BJ (cell line): Measurements from ENCODE around the gene GOSR1. TPM values are rescaled to one million over a fixed set of nuclear protein-coding genes. Genes with fewer than 3 reads are reported as not detected.
"Not testable (repeated sequence)": the region's sequence is repeated elsewhere in the genome, so short reads cannot be mapped to it uniquely, and the experiment has no call there.

Experiments used
- CTCF ChIA-PET: fragments of 350-600 bp; formaldehyde crosslinking; extraction: SDS; loops from one replicate; lab custom pipeline; 2021; ENCODE audit warnings: antibody characterized with exemption, inconsistent platforms; lab: Yijun Ruan, JAX
- POLR2A ChIA-PET: fragments of 300-600 bp; sonication (Branson Sonifier 250); formaldehyde crosslinking; extraction: SDS; loops from one replicate; lab custom pipeline; 2021; ENCODE audit warnings: antibody characterized with exemption; lab: Charles Lee
- DNase-seq: peaks from one replicate; pipeline ENCODE4 v3.0.0-alpha.2; 2011; ENCODE audit warnings: low read depth
- H3K27me3 ChIP-seq: 2 replicates; pipeline ENCODE4 v1.6.0; 2011; ENCODE audit warnings: low read length; ENCODE audit not compliant: control insufficient read depth, insufficient read depth
- H3K36me3 ChIP-seq: 2 replicates; pipeline ENCODE4 v1.5.1; 2011; ENCODE audit warnings: low read length; ENCODE audit not compliant: control insufficient read depth, insufficient read depth
- H3K4me3 ChIP-seq: 2 replicates; pipeline ENCODE4 v1.5.1; 2011; ENCODE audit warnings: low read depth, mild to moderate bottlenecking, control low read depth, low read length
- polyA plus RNA-seq: library from polyadenylated mRNA; depleted of rRNA; stranded (reverse); fragments of >200 nt; gene quantifications from 2 replicates; pipeline ENCODE4 v1.2.3, GENCODE V29; 2011
- TF ChIP-seq, protein P1 (sequence below): IDR thresholded peaks from 2 replicates; pipeline ENCODE4 v1.5.1; 2011; ENCODE audit warnings: low read depth, mild to moderate bottlenecking, control low read depth, inconsistent platforms, low read length, moderate library complexity; ENCODE audit not compliant: insufficient read depth

Gene GOSR1
- polyA plus RNA-seq, 1 experiment: 12.5 TPM

DNA sequence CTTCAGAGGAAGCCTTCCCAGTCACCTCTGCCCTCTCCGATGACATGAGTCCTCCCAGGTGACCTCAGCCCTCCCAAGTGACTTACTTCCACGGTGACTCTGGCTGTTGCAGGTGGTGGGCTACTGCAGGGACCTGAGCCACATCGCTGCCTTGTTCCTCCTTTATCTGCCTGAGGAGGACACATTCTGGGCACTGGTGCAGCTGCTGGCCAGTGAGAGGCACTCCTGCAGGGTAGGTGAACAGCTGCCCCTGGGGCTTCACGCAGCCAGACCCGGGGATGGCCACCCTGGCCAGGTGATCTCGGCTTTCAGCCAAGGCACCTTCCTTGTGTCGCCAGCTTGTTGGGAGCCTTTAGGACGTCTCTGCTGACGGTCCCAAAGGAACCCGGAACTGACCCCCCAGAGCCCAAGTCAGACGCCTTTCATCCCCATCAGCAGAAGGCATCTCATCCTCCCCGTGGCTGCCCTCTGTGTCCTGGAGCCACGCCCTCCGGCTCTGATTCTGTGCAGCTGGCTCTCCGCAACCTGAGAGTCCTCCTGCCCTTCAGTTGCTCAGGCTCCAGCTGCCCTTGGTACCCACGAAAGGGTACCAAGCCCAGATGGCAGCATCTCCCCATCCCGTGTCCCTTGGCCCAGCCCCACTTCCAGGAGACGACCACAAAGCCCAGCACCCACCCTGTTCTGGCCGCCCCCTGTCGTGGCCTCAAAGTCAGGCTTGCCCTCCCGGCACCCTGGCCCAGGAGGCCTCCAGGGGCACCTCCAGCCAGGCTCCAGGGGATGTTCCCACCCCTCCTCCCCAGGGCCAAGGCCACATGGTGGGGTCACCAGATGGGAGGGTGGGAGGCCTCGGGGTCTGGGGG, 81.7 kb downstream of the GOSR1 start:
- no peak for DNase-seq
- TF ChIP-seq, protein P1, sequence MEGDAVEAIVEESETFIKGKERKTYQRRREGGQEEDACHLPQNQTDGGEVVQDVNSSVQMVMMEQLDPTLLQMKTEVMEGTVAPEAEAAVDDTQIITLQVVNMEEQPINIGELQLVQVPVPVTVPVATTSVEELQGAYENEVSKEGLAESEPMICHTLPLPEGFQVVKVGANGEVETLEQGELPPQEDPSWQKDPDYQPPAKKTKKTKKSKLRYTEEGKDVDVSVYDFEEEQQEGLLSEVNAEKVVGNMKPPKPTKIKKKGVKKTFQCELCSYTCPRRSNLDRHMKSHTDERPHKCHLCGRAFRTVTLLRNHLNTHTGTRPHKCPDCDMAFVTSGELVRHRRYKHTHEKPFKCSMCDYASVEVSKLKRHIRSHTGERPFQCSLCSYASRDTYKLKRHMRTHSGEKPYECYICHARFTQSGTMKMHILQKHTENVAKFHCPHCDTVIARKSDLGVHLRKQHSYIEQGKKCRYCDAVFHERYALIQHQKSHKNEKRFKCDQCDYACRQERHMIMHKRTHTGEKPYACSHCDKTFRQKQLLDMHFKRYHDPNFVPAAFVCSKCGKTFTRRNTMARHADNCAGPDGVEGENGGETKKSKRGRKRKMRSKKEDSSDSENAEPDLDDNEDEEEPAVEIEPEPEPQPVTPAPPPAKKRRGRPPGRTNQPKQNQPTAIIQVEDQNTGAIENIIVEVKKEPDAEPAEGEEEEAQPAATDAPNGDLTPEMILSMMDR: no peak
- Histone ChIP-seq H3K27me3 (peaks cover 2% of the 10 kb centered on the region; the same call in 1 of the 2 replicates), H3K36me3 (no peaks in the 10 kb centered on the region), H3K4me3 (no peak overlapping the region)
- CTCF ChIA-PET: no interaction called here
- POLR2A ChIA-PET: no interaction called here

DNA sequence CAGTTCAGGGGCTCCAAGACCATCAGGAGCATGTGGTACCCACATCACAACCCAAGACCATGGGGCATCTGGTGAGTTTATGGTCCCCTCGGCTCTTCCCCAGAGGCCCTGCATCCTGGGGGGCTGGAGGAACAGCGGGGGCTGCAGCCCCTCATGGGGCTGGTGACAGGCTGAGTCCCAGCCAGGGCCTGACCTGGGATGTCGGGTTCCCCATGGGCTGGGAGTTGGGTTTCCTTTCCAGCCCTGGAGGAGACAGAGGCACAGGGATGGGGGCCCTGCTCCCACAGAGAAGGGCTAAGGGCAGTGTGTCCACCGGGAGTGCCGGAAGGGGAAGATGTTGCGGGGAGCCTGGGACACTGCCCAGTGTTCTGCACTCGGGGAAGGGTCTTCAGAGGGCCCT, 82.4 kb downstream of the GOSR1 start:
- ChIA-PET CTCF (no interaction called here), POLR2A (no interaction called here)
- H3K36me3 ChIP-seq: no peaks in the 10 kb centered on the region
- H3K27me3 ChIP-seq: peaks cover 2% of the 10 kb centered on the region
- DNase-seq: no peak
- TF ChIP-seq, protein P1: no peak
- H3K4me3 ChIP-seq: no peak overlapping the region

DNA sequence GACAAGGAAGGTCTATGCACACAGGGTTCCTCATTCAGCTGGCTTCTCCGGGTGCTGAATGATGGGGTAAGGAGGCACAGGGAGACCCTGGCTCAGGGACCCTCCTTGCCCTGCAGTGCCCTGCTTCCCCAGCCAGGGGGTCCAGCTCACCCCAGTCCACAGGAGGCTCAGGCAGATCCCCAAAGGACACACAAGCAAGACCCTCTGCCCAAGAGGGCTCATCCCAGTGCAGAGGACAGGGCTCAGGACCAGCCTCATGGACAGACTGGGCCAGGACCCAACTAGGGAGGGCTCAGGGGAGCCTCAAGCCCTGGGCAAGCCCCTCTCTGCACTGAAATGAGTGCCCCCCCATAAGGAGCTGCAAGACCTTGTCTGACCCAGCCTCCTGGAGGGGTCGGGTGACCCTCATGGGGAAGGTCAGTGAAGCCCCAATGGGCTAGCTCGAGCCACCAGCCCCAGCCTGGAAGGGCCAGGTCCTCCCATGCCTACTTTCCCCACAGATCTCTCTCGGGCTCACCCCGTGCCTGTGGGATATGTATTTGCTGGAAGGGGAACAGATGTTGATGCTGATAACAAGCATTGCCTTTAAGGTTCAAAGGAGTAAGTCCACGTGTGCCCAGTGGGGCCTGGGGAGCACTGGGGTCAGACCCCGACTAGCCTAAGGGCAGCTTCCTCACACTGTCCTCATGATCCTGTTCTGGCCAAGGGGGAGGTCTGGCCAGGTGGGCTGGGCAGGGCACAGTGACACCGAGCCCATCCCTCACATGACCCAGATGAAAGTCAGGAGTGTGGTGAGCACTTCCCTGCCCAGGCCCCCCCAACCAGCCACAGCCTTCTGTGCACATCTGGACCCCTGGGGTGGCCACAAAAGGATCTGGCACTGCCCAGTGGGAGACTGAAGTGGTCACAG, 83.2 kb downstream of the GOSR1 start:
- POLR2A ChIA-PET, H3K36me3 ChIP-seq, H3K4me3 ChIP-seq, CTCF ChIA-PET, DNase-seq, H3K27me3 ChIP-seq: not testable (repeated sequence)

DNA sequence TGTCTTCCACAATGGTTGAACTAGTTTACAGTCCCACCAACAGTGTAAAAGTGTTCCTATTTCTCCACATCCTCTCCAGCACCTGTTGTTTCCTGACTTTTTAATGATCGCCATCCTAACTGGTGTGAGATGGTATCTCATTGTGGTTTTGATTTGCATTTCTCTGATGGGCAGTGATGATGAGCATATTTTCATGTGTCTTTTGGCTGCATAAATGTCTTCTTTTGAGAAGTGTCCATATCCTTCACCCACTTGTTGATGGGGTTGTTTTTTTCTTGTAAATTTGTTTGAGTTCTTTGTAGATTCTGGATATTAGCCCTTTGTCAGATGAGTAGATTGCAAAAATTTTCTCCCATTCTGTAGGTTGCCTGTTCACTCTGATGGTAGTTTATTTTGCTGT, 84.6 kb downstream of the GOSR1 start:
- CTCF ChIA-PET, H3K36me3 ChIP-seq, H3K27me3 ChIP-seq, H3K4me3 ChIP-seq, DNase-seq, POLR2A ChIA-PET: not testable (repeated sequence)

DNA sequence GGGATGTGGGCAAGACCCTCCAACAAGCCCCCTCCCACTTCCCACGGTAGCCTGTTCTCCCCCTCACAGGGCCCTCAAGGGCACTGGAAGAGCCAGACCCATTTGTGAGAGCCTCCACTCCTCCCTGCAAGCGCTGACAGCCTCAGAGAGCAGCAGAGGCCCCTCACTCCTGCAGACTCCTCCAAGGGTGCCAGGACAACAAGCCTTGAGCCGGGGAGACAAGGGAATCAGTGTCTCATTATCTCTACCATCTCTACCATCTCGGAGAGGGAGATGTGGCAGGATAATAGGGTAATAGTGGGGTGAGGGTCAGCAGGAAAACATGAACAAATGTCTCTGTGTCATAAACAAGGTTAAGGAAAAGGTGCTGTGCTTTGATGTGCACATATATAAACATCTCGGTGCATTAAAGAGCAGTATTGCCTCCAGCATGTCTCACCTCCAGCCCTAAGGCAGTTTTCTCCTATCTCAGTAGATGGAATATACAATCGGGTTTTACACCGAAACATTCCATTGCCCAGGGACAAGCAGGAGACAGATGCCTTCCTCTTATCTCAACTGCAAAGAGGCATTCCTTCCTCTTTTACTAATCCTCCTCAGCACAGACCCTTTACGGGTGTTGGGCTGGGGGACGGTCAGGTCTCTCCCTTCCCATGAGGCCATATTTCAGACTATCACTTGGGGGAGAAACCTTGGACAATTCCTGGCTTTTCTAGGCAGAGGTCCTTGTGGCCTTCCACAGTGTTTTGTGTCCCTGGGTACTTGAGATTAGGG, 86.1 kb downstream of the GOSR1 start:
- POLR2A ChIA-PET, CTCF ChIA-PET, H3K27me3 ChIP-seq, H3K4me3 ChIP-seq, DNase-seq, H3K36me3 ChIP-seq: not testable (repeated sequence)

DNA sequence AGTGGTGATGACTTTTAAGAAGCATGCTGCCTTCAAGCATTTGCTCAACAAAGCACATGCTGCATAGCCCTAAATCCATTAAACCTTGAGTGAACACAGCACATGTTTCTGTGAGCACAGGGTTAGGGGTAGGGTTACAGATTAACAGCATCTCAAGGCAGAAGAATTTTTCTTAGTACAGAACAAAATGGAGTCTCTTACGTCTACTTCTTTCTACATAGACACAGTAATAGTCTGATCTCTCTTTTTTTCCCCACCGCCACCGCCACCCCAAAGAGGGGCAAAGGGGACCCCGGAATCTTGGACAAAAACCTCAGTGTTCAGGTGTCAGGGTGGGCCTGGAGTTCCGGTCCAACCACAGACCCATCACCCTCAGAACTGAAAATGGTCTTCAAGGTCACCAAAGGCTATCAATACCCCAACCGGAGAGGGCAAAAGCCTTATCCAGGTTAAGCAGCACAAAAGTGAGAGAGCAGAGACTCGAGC, 86.7 kb downstream of the GOSR1 start:
- H3K4me3 ChIP-seq, H3K27me3 ChIP-seq, POLR2A ChIA-PET, H3K36me3 ChIP-seq, CTCF ChIA-PET, DNase-seq: not testable (repeated sequence)

DNA sequence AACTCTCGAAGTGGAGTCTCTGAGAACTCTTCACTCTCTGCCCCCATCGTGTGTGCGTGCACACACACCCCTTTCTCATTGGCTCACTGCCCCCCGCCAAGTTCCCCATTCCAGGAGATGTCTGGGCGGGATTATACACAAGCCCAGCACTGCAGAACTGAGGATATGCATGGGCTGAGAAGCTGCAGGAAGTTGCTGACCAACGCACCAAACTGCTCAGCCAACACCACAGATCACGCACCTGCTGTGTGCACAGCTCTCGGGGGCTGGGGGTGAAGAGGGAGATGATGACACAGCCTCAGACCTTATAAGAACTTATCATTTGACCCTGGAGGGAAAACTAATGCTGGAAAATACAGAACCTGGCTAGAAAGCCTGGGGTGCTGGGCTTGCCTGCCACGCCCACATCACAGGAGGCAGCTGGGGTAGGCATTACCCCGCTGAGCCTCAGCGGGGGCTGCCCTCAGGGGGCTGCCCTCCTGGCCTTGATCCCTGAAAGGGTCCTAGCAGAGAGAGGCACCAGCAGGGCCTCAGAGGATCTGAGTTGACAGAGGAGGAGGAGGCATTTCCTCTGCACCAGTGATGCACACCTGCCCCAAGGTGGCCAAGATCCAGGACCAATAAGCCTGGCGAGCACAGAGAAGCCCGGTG, 87.3 kb downstream of the GOSR1 start:
- POLR2A ChIA-PET, H3K4me3 ChIP-seq, CTCF ChIA-PET, H3K36me3 ChIP-seq, H3K27me3 ChIP-seq, DNase-seq: not testable (repeated sequence)
